Uterus (tissue), 2 donors: ENCODE measurements around the gene FBN2.

Experiments used
- POLR2A ChIP-seq, 2 donors: fragments of 450-650 bp; IDR thresholded peaks; one replicate each; pipeline ENCODE4 v1.6.1; 2016; ENCODE audit warnings: antibody characterized with exemption in 2 of 2, mild to moderate bottlenecking in 1 of 2, moderate library complexity in 1 of 2
- TF ChIP-seq, protein P1 (sequence below), 4 experiments: fragments of 200-600 bp in 2 of 4; fragments of 450-650 bp in 2 of 4; sonication (generic) in 2 of 4; IDR thresholded peaks; one replicate each; pipeline ENCODE4 v1.5.1; 2016 to 2019; ENCODE audit warnings: antibody characterized with exemption in 4 of 4, mild to moderate bottlenecking in 2 of 4, moderate library complexity in 1 of 4

DNA sequence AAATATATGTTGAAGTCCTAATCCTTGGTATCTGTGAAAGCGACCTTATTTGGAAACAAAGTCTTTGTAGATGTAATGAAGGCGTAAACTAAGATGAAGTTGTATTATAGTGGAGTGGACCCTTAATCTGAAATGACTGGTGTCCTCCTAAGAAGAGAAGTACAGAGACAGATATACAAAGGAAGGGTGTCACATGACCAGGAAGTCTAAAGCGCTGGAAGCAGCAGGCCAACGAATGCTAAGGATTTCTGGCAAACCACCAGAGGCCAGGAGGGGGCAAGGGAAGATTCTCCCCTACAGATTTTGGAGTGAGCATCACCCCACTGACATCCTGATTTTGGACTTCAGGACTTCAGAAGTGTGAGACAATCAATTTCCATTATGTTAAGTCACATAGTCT lies 292.1 kb downstream of the FBN2 start:
- TF ChIP-seq, protein P1, sequence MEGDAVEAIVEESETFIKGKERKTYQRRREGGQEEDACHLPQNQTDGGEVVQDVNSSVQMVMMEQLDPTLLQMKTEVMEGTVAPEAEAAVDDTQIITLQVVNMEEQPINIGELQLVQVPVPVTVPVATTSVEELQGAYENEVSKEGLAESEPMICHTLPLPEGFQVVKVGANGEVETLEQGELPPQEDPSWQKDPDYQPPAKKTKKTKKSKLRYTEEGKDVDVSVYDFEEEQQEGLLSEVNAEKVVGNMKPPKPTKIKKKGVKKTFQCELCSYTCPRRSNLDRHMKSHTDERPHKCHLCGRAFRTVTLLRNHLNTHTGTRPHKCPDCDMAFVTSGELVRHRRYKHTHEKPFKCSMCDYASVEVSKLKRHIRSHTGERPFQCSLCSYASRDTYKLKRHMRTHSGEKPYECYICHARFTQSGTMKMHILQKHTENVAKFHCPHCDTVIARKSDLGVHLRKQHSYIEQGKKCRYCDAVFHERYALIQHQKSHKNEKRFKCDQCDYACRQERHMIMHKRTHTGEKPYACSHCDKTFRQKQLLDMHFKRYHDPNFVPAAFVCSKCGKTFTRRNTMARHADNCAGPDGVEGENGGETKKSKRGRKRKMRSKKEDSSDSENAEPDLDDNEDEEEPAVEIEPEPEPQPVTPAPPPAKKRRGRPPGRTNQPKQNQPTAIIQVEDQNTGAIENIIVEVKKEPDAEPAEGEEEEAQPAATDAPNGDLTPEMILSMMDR (IDR thresholded peaks at IDR 0.05) = no peak
- no peak for TF ChIP-seq POLR2A (IDR thresholded peaks at IDR 0.05)
